Esophagus muscularis mucosa (tissue), 3 donors: ENCODE data around the gene TBC1D17.

ENCODE experiments used
- POLR2AphosphoS5 ChIP-seq, 2 donors: sonication (generic); formaldehyde crosslinking; IDR thresholded peaks; one replicate each; pipeline ENCODE4 v1.6.1; 2017; ENCODE audit warnings: antibody characterized with exemption in 2 of 2
- TF ChIP-seq, protein P1 (sequence below), 3 experiments: fragments of 200-600 bp in 2 of 3; fragments of 450-650 bp in 1 of 3; sonication (generic) in 2 of 3; IDR thresholded peaks; one replicate each; pipeline ENCODE4 v1.5.1; 2017 to 2019; ENCODE audit warnings: antibody characterized with exemption in 3 of 3, mild to moderate bottlenecking in 2 of 3, moderate library complexity in 1 of 3

- no peak for TF ChIP-seq POLR2AphosphoS5 (IDR thresholded peaks at IDR 0.05)
- TF ChIP-seq, protein P1, sequence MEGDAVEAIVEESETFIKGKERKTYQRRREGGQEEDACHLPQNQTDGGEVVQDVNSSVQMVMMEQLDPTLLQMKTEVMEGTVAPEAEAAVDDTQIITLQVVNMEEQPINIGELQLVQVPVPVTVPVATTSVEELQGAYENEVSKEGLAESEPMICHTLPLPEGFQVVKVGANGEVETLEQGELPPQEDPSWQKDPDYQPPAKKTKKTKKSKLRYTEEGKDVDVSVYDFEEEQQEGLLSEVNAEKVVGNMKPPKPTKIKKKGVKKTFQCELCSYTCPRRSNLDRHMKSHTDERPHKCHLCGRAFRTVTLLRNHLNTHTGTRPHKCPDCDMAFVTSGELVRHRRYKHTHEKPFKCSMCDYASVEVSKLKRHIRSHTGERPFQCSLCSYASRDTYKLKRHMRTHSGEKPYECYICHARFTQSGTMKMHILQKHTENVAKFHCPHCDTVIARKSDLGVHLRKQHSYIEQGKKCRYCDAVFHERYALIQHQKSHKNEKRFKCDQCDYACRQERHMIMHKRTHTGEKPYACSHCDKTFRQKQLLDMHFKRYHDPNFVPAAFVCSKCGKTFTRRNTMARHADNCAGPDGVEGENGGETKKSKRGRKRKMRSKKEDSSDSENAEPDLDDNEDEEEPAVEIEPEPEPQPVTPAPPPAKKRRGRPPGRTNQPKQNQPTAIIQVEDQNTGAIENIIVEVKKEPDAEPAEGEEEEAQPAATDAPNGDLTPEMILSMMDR (IDR thresholded peaks at IDR 0.05), result no peak
Measured at GRCh38 chr19:49837009-49837310, 40.5 kb upstream of the TBC1D17 start.
